Endometrium (tissue), 2 donors: ENCODE data around the gene FAM76B.

ENCODE experiments used
- FAIRE-seq: peaks from 2 replicates; lab custom pipeline; 2012; peaks lifted over from hg19 to GRCh38; lab: Jason Lieb, UNC
- donor health status: control.
- donor health status: control.

FAM76B gene

DNA sequence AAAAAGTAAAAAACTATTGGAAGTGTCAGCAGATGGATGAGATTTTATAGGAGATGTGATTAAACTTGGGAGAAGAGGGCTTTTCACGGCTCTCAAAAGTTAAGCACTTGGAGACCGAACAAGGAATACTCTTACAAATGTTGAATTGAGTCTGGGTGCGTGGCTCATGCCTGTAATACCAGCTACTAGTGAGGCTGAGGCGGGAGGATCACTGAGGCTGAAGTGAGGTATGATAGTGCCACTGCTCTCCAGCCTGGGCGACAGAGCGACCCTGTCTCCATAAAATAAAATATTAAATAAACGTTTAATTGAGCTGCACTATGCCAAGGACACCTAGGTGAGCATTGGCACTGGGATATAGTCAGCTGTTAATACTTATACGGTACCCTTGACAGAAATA is 2.6 kb upstream of the FAM76B start:
- no peak for FAIRE-seq

DNA sequence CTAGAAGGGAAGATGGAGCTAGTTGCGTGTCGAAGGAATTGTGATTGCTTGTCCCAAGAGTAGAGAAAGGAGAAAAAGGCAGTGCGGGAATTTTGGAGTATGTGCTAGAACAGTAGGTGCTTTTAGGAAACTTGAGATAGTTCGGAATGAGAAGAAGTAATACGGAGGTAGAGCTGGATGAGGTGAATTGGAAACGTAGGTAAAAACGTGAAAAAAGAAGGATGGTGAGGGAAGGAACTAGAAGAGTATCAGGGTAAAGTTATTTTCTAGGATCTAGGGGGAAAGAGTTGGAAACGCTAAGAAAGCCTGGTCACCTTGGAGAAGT is 2.1 kb upstream of the FAM76B start:
- FAIRE-seq, result no peak

GRCh38 chr11:95790933-95791708 is 1.5 kb upstream of the FAM76B start:
- no peak for FAIRE-seq

DNA sequence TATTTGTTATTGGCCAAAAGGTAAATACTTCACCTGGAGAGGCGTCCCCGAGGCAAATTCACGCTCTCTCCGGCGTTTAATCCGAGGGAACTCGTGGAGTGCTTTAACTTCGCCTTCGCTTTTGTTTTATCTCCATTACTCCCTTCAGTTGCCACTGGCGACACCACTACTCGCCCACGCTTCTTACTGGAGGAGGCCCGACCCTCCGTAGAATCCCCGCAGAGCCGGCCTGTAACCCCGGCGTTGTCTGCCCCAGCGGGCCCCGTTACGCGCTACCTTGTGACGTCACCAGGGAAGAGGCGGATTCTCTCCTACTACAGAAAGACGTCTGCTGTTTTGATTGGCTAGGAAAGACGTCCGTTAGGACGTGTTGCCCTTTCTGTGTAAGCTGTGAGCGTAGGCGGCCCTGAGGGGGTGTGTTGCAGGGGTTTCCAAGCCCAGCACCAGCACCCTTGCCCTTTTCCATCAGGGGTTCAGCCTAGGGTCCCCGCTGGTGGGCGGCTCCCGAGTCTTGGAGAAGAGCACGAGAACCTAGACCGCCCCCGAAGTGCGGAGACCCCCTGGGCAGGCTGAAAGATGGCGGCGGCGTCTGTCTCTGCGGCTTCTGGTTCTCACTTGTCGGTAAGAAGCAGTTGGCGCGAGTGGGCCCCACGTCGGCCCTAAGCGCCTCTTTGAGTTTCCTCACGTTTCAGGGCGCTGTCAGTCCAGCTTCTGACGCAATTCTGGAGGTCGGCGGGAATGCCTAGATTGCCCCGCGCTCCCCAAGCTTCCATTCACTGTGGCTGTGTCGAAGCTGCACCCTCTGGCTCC is 746 bp upstream of the FAM76B start, which contains the start of gene CEP57:
Gene CEP57, plus strand, starts transcription at position 376 of the 810 bp plus-strand sequence. Its CDS starts 201 bp downstream, at position 577.
- peak; percentile 81 for FAIRE-seq

- FAIRE-seq, result no peak
Measured at GRCh38 chr11:95788921-95789505, 569 bp downstream of the FAM76B start.

DNA sequence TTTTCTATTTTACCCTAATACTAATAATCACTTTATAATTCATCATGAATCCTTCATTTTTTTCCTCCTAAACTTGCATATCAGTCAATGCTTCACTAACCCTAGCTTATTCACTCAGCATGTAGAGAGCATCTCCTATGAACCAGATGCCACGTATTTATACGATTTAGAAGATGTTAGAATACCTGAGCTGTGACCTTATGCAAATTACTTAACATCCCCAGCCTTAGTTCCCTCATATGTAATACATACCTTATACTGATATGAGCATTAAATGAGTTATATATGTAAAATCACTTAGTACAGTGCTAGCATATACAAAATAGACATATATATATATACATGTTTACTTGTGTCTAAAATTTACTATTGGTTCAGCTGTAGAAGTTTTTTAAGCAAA is 9.0 kb downstream of the FAM76B start:
- FAIRE-seq, result no peak

DNA sequence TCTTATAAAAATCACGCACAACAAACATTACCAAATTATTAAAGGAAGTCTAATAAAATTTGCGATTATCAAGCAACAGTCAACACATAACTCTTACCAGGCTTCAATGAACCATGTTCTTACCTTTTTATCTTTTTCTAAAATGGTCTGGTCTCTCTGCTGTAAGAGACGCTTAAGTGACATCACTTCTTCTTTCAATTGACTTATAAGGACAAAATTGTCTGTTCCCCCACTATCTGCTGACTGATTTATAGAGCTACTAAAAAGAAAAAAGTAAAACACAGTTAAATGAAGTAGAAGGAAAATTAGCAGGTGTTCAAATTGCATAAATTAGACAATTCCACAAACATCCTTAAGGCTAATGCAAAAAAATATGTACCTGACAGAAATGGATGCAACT is 10.9 kb downstream of the FAM76B start:
- no peak for FAIRE-seq

DNA sequence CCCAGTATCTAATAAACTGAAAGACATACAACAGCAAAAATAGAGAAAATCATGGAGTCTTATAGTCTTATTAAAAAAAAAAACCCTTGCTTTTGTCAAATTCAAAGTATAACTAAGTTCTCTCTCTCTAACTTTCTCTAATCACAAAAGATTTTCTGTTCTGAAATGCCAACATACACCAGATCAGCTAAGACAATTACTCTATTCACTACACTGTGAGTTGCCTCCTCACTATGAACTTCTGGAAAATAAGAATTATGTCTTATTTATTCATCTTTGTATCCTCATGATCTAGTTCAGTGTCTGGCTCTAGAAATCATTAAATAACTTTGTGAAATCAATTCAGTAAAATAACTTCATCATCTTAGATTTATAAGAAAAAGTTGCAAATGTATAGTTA is 12.7 kb downstream of the FAM76B start:
- no peak for FAIRE-seq

- no peak for FAIRE-seq
Measured at GRCh38 chr11:95768521-95768920, 21.1 kb downstream of the FAM76B start.

GRCh38 chr11:95767498-95767897 is 22.1 kb downstream of the FAM76B start:
- no peak for FAIRE-seq

DNA sequence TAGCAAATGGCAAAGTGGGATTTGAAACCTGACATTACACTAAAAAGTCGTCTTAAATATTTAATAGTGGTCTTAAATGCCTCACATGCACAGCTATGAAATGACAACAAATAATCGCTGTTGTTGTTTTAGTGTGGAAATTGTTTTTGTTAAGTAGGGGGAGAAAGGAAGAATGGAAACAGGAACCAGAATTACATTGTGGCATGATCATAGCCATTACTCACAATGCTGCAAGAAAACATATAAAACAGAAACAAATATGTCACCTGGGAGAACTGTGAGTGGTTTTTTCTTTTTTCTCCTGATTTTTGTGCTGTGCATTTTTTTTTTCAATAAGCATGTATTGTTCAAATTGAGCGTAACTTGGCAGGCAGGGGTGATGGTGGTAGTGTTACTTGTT is 22.9 kb downstream of the FAM76B start:
- no peak for FAIRE-seq

- FAIRE-seq, result peak; percentile 98
Measured at GRCh38 chr11:95764267-95764898, 25.2 kb downstream of the FAM76B start.

GRCh38 chr11:95762534-95762933 is 27.0 kb downstream of the FAM76B start:
- FAIRE-seq, result no peak

DNA sequence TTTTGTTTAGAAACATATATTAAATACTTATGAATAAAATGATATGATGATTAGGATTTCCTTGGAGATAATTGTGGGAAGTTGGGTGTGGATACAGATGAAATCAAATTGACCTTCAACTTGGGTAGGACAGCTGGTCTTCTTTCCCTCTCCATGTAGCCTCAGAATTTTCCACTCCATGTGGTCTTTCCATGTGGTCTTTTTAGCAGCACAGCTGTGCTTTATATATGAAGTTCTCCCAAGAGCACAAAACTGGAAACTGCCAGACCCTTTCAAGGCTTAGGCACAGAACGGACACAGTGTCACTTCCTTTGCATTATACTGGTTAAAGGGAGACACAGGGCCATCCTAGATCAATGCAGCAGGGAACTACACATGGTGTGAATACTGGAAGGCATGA is 28.6 kb downstream of the FAM76B start:
- no peak for FAIRE-seq

- FAIRE-seq, result no peak
Measured at GRCh38 chr11:95751515-95751914, 38.1 kb downstream of the FAM76B start.

DNA sequence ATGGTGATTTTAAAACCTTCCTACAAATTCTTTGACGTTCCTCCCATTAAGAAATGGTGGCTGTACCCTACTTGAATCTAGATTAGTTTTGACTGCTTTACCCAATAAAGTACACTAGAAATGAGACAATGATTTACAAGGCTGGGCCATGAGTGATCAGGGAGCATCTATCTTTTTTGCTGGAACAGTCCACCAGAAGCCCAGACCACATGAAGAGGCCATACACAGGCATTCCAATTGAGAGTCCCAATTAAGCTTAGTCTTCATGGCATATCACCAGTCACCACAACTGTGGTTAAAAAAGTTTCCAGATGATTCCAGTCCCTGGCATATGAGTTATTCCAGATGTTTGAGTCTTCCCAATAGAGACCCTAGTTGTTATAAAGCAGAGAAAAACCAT is 39.5 kb downstream of the FAM76B start:
- no peak for FAIRE-seq

GRCh38 chr11:95739108-95739938 is 50.3 kb downstream of the FAM76B start:
- FAIRE-seq, result no peak

DNA sequence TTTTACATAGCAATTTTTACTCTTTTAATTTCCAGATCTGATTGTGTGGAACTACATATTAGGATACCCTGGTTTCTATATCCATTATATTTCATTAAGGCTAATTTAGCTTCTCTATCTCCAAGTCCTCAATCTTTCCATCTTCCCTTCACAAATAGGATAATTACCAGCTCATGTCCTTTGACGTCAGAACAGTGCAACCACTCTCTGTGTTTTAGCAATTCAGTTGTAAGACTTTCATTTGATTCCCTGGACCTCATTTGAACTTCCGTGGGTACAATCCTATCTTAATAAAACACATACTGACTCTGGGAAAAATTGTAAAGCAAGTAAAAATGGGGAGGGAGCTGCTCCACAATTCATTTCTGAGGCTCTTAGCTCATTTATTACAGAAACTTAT is 52.8 kb downstream of the FAM76B start:
- FAIRE-seq, result no peak

- no peak for FAIRE-seq
Measured at GRCh38 chr11:95736355-95736754, 53.2 kb downstream of the FAM76B start.

DNA sequence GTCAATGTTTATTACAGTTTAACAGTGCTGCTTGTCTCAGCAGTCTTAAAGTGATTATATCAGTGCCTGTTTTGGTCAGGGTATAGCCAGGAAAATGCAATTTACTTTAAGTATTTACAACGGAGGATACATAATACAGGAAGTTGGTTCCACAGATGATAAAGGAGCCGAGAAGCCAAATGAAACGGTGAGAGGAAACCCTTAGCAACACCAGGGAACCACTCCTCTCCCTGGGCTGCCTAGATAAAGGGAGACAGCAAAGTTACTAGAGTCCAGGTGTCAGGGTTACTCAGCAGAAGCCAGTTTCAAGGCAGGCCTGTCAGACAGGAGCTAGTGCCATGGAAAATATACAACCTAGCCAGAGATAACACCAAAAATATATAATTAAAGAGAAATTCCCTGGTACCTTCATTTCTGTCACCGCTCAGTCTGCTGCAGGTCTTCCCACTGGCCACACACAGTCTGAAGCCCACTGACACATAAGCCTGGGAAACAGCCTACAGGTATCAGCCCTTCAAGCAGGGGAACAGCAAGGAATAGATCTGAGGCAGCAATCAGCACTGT is 55.5 kb downstream of the FAM76B start:
- FAIRE-seq, result no peak

- FAIRE-seq, result no peak
Measured at GRCh38 chr11:95732930-95733602, 56.5 kb downstream of the FAM76B start.
